Activated T-cell treated with anti-CD3 and anti-CD28 coated beads for 4 hours (primary cell): ENCODE data around the gene FAM209B.
"Not testable (repeated sequence)": the region's sequence is repeated elsewhere in the genome, so short reads cannot be mapped to it uniquely, and the experiment has no call there.

Experiments used
- DNase-seq: peaks from one replicate; pipeline ENCODE4 v3.0.0-alpha.2; 2020

The FAM209B gene

DNA sequence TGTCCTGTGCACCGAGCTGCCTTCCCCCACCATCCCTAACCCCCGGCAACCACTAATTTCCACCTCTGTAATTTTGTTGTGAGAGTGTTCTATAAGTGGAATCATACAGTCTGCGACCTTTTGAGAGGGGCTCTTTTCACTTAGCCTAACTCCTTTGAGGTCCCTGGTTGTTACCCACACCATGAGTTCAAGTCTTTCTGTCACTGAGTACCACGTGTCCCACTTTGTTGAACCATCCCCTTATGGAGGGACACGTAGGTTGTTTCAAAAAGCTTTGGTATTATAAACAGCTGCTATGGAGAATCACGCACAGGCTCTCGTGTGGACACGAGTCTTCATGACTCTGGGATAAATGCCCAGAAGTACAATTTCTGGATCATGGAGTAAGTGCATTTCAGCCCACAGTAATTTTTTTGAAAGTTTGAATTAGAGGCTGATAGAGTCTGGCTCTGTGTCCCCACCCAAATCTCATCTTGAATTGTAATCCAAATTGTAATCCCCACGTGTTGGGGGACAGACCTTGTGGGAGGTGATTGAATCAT, 9.5 kb downstream of the FAM209B start:
- no peak for DNase-seq

DNA sequence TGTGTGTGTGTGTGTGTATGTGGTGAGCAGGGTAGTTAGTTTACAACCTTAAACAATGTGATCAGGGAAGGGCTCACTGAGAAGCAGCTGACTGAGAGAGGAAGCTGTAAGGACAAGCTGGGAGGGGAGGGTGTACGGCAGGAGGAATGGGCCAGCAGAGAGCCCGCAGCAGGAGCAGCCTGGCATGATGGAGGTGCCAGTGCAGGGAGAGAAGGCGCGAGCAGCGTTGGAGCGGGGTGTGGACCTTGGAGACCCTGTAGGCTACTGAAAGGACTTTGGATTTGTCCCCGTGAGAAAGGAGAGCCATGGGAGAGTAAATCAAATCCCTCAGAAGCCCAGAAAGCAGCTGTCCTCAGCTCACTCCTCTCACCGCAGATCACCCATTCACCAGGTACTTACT, 18.5 kb downstream of the FAM209B start:
- DNase-seq: no peak

DNA sequence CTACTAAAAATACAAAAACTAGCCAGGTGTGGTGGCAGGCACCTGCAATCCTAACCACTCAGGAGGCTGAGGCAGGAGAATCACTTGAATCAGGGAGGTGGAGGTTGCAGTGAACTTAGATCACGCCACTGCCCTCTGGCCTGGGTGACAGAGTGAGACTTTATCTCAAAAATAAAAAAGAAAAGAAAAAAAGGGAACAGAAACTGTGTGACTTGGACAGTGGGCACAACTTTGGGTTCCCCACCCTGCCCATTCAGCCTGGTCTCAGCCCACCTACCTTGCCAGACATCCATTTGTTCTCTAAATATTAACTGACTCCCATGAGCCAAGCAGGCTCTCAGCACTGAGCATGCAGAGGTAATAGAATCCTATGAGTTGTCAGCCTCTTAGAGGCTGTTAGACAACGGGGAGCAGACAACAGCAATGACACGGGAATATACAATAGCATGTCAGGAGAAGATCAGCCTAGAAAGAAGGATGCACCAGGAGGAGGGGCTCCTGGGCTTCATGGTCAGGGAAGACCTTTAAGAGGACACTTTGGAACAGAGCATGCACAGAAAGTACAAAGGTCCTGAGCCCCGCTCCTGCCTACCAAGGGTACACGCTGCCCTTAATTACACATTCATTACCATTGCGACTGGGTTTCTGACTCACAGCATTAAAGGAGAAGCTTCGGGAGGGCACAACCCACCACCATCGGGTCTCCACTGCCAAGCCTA, 20.0 kb downstream of the FAM209B start:
- DNase-seq: no peak

DNA sequence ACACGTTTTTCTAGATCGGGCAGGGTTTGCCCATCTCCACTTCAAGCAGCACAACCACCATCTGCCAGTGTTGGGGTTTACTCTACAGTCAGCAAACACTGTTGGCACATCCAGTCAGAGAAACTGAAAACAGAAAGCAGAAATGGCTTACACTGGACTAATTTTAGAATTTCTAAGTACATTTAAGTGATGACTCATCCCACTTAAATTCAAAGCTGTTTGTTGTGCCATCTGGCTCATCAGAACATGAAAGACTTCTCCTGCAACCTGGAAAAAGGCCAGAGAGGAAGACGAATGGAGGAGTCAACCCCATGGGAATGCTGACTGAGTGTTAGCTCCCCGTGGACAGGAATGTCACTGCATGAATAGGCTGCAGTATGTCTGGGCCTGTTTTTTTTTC, 21.8 kb downstream of the FAM209B start:
- DNase-seq: no peak

DNA sequence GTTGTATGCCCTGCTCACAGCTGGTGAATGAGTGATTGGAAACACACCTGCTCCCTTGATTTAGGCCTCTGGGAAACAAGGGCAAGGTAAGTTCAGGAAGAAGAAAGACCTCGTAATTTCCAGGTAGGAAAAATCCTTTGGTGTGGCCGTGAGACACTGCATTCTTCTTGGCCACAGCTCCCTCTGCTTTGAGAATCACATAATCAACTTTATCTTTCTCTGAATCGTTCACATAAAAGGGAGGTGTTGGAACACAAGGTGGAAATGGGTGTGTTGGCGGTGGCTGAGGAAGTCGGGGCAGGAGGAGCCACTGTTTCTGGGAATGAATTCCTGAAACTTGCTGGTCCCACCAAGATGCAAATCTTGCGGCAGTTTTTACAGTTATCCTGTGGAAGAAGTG, 25.9 kb downstream of the FAM209B start:
- no peak for DNase-seq

DNA sequence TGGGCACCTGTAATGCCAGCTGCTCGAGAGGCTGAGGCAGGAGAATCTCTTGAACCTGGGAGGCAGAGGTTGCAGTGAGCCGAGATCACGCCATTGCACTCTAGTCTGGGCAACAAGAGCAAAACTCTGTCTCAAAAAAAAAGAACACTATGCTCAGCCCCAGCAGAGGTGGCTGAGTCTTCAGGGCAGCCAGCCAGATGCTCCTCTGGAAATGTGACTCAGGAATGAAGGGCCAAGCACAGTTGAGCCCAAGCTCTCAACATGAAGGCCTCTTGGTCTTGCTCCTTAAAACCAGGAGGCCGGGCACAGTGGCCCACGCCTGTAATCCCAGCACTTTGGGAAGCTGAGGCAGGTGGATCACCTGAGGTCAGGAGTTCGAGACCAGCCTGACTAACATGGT, 31.5 kb downstream of the FAM209B start:
- not testable (repeated sequence) for DNase-seq

DNA sequence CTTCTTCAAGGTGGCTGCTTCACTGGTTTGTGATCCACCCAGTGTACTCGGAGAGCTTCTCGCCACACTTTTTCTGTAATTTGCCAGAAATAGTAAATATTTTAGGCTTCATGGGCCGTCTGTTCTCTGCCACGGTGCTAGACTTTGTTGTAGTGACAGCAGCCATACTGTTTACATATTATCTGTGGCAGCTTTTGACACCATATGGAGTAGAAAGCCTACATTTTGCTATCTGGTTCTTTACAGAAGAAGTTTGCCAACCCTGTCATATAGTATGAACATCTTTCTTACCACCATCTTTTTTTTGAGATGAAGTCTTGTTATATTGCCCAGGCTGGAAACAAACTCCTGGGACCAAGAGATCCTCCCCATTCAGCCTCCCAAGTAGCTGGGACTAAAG, 32.5 kb downstream of the FAM209B start:
- DNase-seq: no peak

DNA sequence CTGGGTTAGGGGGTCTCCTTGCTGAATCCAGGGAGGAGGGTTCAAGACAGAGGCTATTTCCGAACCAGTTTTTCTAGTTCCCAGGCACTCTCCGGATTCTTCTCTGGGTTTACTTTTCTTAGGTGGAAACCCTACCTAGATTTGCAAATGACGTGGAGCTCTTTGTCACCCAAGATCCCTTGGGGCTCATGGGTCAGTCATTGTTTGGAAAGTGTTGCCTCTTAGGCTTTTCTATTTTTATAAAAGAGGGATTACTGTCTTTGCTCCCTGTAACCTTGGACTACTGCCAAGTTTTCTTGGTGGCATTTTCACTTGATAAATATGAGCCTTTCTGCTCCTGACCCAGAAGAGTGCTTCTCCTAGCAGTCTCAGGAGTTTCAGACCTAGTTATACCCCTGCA, 33.6 kb downstream of the FAM209B start:
- no peak for DNase-seq

DNA sequence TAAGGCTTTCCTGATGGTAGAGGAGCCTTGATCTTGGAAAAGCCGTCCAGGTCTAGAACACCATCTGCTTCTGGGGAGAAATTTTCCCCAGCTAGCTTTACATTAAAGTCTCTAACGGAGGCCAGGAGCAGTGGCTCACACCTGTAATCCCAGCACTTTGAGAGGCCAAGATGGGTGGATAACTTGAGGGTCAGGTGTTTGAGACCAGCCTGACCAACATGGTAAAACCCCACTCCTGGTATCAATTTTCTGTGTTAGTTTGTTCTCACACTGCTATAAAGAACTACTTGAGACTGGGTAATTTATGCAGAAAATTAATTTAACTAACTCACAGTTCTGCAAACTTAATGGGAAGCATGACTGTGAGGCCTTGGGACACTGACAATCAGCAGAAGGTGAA, 37.8 kb downstream of the FAM209B start:
- DNase-seq: no peak

DNA sequence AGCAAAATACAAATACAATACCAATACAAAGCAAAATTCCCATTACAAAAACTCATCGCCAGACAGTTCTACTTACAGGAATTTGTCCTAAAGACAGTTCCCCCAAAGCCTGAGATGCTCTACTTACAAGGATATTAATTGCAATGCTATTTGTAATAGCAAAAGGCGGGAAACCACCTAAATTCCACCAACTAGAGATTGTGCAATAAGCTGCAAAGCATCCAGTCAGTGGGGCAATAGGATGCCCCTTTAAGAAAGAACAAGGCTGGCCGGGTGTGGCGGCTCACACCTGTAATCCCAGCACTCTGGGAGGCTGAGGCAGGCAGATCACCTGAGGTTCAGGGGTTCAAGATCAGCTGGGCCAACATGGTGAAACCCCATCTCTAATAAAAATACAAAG, 39.1 kb downstream of the FAM209B start:
- DNase-seq: no peak

DNA sequence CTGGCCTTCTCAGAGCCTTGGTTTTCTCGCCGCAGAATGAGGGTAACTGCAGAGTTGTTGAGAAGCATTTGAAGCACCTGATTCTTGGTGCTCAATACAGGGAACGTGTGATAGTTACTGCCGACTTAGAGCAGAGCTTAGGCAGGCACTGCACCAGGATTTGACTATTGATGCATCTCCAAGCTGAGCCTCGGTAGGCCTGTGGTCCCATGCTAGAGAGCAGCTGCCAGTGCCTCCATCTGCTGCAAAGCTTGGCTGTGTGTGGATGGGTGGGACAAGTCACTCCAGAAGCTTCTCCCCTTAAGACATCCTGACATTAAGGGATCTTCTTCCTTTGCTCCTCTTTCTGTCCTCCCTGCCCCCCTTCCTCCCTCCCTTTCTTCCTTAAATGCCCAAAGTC, 40.9 kb downstream of the FAM209B start:
- DNase-seq: no peak

DNA sequence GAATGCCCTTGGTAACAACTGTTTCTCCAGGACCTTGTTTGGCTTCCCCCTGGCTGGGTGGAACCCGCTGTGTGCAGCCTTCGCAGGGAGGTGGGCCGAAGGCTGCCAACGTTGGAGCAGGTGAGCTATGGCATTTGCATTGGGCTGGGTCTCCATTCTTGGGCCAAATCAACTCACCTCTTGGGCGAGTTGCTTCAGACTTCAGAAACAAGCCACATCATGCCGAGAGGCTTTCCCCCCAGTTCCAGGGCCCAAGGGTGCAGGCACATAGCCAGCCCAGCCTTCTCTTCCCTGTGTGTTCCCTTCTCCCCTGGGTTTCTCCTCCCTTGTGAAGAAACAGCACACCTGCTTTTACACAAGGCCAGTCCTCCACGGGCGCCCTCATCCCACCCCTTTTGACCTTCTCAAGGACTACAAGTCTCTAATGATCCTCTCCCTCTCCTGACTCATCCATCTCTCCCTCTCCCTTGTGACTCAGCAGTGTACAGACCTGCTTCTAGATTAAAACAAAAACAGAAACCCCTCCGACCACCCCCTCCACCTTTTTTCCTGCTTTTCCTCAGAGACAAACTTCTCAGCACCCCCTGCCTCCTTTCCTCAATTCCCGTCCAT, 41.6 kb downstream of the FAM209B start:
- DNase-seq: no peak

DNA sequence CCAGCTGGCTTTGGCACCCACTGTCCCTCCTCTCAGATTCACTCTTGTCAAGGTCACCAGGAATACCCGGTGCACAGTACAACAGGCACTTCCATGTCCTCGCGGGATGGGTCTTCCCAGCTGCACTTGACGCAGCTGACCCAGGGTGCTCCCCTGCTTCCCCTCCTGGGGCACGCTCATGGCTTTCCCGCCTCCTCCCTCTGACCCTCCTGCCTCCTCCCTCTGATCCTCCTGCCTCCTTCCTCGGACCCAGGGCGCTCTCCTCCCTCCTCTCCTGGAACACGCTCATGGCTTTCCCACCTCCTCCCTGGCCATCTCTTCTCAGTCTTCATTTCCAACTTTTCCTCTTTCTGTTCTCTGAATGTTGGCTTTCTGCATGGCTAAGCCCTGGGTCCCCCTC, 42.1 kb downstream of the FAM209B start:
- DNase-seq: no peak

DNA sequence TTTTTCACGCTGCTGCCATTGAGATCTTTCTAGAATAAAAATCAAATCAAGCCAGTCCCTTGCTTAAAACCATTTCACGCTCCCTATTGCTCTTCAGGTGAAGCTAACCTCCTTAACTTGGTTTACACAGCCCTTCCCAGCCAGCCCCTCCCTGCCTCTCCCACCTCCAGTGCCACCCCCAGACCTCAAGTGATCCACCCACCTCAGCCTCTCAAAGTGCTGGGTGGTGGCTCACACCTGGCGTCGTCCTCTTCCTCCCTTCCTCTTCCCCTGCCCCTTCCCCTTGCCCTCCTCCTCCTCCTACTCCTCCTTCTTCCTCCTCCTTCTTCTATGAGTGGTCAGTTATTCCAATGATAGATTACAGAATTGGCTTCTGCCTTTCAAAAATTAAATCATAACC, 42.9 kb downstream of the FAM209B start:
- no peak for DNase-seq

DNA sequence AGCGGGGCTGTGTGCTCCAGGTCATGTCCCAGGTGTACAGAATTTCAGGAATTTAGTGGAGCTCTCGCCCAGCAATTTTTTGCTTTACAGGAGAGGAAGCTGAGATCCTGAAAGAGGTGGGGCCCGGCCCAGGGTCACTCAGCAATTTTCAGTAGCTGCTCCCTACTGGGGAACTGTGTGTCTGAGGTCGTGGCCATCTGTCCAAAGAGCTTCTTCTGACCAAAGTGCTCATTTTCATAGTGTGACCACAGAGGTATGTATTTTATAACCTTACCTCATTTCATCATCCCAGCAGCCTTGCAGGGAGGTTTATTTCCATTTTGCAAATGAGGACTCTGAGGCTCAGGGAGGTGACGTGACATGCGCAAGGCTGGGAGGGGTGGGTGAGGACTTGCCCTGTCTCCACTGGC, 46.3 kb downstream of the FAM209B start:
- DNase-seq: no peak

DNA sequence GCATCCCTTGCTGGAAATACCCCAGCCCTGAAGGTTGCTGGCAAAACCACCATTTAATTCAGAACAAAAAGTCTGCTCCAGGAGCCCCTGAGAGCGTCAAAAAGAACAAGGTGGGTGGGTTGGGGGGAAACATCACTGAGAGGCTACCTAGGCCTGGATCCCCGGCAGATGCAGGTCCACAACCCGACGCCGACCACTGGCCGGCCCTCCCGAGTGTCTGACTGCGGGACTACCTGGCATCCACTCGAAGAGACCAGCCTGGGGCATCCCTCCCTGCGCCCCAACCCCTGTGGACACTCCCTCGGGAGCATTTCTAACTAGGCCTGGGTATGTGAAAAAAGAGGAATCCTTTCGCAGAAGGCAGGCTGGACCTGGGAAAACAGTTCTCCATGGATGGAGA, 47.2 kb downstream of the FAM209B start:
- DNase-seq: no peak

DNA sequence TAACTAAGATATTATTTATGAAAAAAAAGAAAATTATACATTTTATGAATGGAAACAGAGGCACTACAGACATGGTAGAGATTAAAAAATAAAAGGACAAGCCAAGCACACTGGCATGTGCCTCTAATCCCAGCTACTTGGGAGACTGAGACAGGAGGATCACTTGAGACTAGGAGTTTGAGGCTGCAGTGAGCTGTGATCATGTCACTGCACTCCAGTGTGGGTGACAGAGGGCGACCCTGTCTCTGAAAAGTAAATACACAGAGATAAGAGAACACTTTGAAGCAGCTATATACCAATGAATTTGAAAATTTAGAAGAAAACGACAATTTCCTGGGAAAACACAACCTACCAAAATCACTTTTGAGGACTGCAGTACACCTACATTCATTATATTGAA, 48.7 kb downstream of the FAM209B start:
- no peak for DNase-seq

DNA sequence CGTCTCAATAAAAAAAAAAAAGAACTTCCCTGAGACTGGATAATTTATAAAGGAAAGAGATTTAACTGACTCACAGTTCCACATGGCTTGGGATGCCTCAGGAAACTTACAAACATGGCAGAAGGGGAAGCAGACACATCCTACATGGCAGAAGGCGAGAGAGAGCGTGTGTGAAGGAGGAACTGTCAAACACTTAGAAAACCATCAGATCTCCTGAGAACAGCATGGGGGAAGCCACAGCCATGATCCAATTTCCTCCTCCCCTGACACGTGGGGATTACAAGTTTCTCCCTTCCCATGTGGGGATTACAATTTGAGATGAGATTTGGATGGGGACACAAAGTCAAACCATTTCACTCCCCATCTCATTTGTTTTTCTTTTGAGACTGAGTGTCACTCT, 49.5 kb downstream of the FAM209B start:
- no peak for DNase-seq

DNA sequence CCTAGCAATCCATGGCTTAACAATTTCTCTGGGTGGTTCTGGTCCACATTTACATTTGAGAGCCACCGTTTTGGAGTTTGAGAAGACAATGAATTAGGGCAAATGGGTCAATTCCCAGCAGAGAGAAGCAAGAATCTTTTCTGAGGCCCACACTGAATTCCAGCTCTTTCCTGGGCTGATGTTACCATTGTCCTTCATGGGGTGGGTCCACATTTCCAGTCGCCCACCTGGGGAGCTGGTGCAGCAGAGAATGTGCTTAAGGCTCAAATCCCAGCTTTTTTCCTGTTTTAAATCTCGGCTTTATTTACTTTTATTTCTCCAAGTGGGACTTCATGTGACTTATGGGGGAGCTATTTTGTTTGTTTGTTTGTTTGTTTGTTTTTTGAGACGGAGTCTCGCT, 51.9 kb downstream of the FAM209B start:
- DNase-seq: no peak
